ENCODE measurements around the gene FOXK2.
"Not testable (repeated sequence)": the region's sequence is repeated elsewhere in the genome, so short reads cannot be mapped to it uniquely, and the experiment has no call there.

FOXK2 gene

GRCh38 chr17:82496529-82497434 lies 22.8 kb upstream of the FOXK2 start:
- peak; percentile 92 for DNase-seq

DNA sequence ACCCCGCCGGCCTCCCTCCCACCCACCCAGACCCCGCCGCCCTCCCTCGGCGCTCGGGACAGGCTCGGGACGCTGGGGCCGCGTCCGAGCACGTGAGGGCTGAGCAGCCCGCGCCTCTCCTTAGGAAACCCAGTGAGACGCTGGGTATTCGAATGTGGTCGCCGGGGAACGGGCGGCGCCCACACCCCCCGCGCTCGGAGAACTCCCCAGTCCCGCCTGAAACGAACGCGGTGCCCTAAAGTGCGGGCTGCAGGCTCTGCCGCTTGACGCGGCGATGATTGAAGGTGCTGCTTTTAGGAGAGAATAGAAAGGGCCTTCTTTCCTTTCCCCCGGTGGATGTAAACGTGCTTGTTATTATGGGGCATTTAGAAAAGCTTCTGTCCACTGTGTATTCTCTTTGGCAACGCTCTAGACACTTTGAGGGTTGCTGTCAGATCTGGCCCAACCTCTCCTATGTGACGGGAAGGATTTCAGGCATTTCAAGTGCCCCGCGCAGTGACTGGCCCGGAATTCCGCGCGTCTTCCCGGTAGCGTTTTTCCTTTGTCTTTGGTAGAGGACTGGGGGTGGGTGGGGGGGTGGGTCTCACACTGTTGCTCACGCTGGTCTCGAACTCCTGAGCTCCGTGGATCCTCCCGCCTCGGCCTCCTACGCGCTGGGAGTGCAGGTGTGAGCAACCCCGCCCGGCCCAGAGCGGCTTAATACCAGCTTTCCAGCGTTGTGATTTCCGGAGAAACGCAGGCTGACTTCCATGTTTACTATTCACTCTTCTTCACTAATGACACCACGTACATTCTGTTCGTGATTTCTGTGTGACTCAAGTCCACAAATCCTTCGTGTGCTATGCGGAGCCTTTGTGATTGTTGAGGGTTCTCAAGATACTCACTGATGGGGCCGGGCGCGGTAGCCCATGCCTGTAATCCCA lies 21.8 kb upstream of the FOXK2 start:
- peak; percentile 57 for DNase-seq

GRCh38 chr17:82502207-82502606 lies 17.3 kb upstream of the FOXK2 start:
- no peak for DNase-seq

GRCh38 chr17:82503094-82503727 lies 16.3 kb upstream of the FOXK2 start:
- DNase-seq: no peak

DNA sequence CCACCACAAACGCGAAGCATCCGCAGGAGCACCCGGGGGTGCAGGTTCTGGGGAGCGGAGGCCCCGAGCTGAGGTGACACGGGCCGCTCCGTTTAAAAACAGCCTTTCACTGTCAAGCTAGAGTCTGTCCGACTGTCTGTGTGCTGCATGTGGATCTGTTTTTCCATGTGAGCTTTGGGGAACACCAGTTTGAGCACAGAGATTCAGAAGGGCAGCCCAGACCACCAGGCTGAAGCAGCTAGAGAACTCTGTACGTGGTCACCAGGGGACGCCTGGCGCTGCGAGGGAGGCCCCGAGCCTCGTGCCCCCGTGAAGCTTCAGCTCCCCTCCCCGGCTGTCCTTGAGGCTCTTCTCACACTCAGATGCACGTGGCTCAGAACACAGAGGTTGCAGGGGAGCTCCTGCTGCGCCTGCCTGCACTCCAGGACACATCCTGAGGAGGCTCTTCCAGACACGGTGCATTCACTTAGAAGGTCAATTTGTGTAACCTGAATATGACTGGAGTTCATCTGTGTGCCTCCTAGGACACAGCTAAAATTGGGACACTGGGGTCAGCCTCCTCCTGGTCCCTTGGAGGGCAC lies 15.7 kb upstream of the FOXK2 start:
- DNase-seq: no peak

GRCh38 chr17:82505296-82505695 lies 14.2 kb upstream of the FOXK2 start:
- DNase-seq: no peak

DNA sequence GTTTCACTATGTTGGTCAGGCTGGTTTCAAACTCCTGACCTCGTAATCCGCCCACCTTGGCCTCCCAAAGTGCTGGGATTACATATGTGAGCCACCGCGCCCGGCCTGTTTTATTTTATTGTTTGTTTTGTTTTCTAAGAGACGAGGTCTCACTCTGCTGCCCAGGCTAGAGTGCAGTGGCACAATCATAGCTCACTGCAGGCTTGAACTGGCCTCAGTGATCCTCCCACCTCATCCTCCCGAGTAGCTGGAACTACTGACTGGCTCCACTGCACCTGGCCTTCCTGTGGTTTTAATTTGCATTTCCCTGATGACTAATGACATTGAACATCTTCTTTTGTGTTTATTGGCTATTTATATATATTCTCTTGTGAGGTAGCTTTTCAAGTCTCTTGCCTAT lies 13.1 kb upstream of the FOXK2 start:
- not testable (repeated sequence) for DNase-seq

DNA sequence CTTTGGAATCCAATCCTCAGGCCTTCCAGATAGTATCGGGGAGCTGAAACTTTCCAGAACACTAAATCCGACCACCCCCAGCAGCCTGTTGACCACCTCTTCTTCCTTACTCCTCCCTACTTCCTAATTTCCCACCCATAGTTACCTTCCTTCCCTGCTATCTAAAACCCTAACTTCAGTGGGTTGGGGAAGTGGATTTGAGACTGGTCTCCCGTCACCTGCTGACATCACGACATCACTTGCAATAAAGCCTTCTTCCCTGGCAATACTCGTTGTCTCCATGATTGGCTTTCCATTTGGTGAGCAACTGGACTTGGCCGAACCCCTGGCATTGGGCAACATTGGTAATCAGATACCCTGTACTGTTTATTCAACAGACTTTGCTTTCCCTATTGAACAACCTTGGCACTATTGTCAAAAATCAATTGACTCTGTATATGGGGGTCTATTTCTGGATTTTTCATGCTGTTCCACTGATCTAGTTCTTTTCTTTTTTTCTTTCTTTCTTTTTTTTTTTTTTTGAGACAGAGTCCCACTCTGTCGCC lies 11.8 kb upstream of the FOXK2 start:
- DNase-seq: no peak

- not testable (repeated sequence) for DNase-seq
These were observed 7.9 kb upstream of the FOXK2 start for GRCh38 chr17:82511642-82512041.

GRCh38 chr17:82513864-82514263 lies 5.7 kb upstream of the FOXK2 start:
- DNase-seq: not testable (repeated sequence)

DNA sequence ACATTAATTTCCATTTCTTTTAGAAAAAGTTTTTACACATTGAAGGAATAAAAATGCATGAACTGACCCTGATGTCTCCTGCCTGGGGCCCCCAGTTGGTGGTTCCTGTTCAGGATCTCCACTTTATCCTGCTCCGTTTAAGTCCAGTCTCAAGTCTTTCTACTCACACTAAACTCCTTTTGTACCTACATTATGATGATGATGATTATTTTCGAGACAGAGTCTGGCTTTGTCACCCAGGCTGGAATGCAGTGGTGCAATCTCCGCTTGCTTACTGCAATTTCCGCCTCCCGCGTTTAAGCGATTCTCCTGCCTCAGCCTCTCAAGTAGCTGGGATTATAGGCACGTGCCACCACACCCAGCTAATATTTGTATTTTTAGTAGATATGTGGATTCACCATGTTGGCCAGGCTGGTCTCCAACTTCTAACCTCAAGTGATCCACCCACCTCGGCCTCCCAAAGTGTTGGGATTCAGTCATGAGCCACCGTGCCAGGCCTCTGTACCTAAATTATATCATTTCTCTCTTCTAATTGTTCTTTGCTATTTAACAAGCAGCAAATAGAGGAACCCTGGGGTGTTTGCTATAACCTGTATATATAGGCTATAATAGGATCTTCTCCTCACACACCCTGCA lies 2.2 kb upstream of the FOXK2 start:
- DNase-seq: no peak

DNA sequence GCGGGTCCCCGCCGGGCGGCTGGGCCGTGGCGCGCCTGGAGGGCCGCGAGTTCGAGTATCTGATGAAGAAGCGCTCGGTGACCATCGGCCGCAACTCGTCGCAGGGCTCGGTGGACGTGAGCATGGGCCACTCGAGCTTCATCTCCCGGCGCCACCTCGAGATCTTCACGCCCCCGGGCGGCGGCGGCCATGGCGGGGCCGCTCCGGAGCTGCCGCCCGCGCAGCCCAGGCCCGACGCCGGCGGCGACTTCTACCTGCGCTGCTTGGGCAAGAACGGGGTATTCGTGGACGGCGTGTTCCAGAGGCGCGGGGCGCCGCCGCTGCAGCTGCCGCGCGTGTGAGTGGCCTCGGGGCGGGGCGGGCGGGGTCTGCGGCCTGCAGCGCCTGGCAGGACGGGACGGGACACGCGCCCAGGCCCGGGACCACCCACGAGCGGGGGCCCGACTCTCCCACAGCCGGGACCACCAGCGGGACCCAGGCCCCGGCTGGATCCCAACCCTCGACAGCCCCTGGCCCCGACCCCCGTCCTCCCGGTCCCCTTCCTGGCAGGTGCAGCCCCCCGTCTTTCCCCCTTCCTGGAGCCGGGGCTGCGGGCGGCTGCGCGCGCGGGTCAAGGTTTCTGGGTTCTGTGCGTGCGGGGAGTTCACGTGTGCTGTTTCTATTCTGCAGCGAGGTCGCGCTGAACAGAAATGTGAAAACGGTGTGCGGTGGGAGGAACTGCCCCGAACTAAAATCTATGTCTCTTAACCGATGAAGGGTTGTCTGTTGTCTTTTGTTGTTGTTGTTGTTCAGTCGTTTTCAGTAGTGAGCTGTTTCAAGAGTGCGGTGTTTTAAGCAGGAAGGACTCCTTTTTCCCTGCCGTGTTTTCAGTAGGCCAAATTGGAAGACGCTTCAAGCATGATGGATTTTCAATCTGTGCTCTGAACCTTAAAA lies 705 bp downstream of the FOXK2 start:
- peak; percentile 48 for DNase-seq

DNA sequence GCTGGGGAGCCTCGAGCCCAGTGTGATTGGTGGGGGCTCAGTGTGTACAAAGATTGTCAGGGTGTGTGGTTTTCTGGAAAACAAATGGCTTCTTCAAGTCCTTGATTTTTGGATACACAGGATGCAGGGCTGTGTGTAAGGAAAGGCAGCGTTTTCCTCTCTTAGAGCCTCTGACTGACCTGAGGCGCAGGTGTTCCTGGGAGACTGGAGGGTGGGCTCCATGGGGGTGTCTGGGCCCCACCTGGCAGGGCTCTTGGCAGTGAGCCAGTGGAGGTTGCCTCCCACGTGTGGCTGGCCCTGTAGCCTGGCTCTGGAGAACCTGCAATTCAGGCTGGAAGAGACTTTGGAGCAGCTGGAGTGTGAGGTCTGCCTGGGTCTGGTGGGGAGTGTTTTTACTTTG lies 5.0 kb downstream of the FOXK2 start:
- peak; percentile 9 for DNase-seq

GRCh38 chr17:82525712-82526111 lies 6.2 kb downstream of the FOXK2 start:
- no peak for DNase-seq

DNA sequence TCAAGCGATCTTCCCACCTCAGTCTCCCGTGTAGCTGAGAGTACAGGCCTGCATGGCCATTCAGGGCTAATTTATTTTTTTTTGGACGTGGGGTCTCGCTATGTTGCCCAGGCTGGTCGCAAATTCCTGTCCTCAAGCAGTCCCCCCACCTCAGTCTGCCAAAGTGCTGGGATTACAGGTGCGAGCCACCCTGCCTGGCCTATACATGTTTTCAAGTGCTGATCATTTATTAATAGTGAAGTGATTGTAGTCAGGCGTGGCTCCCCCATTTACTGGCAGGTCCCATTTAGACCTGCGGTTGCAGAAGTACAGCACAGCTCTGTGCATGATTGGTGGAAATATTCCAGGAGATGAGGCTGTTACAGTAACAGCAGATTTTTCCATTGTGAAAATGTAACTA lies 8.4 kb downstream of the FOXK2 start:
- no peak for DNase-seq

- no peak for DNase-seq
These were observed 9.1 kb downstream of the FOXK2 start for GRCh38 chr17:82528484-82529265.

DNA sequence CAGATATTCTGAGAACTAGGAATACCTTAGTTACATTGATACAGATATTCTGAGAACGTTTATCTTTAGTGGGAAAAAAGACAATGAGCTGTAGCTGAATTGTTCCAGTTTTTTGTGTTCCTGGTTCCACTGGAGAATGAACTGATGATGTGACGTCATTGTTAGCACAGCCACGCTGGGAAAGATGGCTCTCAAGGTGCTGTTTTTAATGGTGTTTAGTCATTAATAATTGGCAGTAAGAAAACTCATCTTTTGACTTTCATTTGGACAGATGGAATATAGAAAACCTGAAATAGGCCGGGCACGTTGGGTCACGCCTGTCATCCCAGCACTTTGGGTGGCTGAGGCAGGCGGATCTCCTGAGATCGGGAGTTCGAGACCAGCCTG lies 10.4 kb downstream of the FOXK2 start:
- DNase-seq: no peak

- no peak for DNase-seq
These were observed 11.9 kb downstream of the FOXK2 start for GRCh38 chr17:82531431-82531881.

- no peak for DNase-seq
These were observed 14.9 kb downstream of the FOXK2 start for GRCh38 chr17:82534401-82534812.
